Breast epithelium (tissue), 3 donors: ENCODE measurements around the gene KCNE1.

Source experiments
- CTCF ChIP-seq, 3 donors: fragments of 450-650 bp; IDR thresholded peaks; one replicate each; pipeline ENCODE4 v1.5.1; 2016 to 2017; ENCODE audit warnings: antibody characterized with exemption in 3 of 3, mild to moderate bottlenecking in 3 of 3, moderate library complexity in 3 of 3
- POLR2A ChIP-seq: fragments of 450-650 bp; IDR thresholded peaks from one replicate; pipeline ENCODE4 v1.6.1; 2016; ENCODE audit warnings: antibody characterized with exemption, mild to moderate bottlenecking, moderate library complexity

- TF ChIP-seq POLR2A (no peak), CTCF (IDR thresholded peaks at IDR 0.05) (peak; percentile 62 to 75 (median 70))
Measured at GRCh38 chr21:34544032-34544496, 32.1 kb upstream of the KCNE1 start.
